ENCODE data around the gene SLC39A2.

DNA sequence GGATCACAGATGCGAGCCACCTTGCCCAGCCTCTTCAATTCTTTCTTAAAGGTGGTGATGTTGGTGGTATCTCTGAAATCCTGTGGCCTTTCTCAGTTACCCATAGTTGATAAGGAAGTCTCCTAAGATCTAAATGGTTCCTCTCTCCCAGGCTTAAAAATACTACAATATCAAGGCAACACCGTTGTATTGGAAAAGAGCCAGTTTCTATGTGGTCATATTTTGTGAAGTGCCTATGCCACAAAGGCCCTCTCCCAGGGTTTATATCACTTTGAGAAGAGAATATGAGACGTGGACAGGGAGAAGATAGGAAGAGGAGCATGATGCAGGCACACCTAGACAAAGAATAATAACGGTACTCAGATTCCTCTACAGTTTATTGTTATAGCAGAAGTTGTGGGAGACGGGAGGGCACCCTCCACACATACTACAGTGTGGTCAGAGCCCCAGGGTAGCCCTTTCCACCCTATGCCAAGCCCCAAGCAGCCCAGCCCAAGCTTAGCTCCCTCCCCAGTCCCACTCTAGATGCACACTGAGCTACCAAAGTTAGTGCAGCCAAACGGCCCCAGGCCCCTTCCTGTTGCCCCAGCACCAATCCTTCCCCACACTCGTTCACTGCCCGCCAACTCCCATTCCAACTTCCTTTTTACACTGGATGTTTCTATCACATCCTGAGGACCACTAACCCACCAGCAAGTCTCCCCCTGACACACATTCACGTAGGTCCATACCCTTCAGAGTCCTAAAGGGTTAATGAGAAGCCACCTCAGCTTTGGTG is 17.5 kb downstream of the SLC39A2 start:
- TF ChIP-seq POLR2A (IDR thresholded peaks at IDR 0.05), result no peak
- TF ChIP-seq, protein P1, sequence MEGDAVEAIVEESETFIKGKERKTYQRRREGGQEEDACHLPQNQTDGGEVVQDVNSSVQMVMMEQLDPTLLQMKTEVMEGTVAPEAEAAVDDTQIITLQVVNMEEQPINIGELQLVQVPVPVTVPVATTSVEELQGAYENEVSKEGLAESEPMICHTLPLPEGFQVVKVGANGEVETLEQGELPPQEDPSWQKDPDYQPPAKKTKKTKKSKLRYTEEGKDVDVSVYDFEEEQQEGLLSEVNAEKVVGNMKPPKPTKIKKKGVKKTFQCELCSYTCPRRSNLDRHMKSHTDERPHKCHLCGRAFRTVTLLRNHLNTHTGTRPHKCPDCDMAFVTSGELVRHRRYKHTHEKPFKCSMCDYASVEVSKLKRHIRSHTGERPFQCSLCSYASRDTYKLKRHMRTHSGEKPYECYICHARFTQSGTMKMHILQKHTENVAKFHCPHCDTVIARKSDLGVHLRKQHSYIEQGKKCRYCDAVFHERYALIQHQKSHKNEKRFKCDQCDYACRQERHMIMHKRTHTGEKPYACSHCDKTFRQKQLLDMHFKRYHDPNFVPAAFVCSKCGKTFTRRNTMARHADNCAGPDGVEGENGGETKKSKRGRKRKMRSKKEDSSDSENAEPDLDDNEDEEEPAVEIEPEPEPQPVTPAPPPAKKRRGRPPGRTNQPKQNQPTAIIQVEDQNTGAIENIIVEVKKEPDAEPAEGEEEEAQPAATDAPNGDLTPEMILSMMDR (IDR thresholded peaks at IDR 0.05), result no peak
